Epidermal melanocyte (primary cell): ENCODE results near the gene TMEM9.

Experiments
- DNase-seq: peaks from one replicate; pipeline ENCODE4 v3.0.0; 2011; ENCODE audit warnings: low spot score; ENCODE audit not compliant: insufficient read length

Gene TMEM9

DNA sequence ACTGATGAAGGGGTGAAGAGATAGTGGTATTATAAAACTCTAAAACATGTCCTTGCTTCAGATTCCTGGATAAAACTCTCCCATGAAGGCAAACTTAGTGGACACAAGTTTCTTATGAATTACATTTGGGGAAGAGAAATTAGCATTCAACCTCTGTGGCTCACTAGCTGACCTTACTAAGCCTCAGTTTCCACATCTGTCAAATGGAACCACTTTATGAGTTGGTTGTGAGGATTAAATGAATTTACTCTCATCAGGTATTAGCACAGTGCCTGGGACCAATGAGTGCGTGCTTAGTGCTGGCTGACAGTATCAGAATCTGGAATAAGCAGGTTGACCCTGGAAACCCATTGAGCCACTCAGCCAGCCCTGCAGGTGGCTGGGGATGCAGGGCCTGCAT is 44.6 kb downstream of the TMEM9 start:
- DNase-seq, result no peak

DNA sequence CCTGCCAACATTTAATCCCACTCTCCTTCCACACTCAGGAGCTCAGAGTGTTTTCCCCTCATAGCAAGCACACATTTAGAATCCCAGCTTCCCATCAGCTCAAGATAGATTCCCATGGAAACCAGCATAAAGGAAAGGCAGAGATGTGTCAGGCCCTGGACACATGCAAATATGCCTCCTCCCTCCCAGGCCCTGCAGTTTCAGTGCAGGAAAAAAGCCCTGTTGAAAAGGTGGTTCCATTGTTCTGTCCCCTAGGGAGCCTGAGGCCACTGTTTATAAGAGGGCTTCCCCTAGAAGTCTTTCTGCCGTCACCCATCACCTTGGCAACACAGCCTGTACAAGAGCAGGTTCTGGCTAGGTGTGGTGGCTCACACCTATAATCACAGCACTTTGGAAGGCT is 45.7 kb downstream of the TMEM9 start:
- DNase-seq, result no peak

DNA sequence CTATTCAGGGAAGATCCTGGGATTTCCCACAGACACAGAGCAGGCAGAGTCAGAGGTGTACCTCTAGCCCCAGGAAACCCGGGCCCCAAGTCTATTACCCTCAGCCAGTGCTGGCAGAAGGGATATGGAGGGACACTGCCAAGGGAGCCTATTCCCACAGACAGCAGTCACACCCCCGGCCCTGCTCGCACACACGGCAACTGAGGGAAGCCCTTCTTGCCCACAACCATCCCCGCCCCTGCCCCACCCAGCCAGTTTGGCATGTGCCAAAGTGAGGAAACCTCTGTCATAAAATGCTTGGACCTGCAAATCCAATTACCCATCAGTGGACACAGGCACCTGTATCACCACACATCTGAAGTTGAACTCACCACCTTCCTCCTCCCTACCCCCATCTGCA is 48.6 kb downstream of the TMEM9 start:
- no peak for DNase-seq

DNA sequence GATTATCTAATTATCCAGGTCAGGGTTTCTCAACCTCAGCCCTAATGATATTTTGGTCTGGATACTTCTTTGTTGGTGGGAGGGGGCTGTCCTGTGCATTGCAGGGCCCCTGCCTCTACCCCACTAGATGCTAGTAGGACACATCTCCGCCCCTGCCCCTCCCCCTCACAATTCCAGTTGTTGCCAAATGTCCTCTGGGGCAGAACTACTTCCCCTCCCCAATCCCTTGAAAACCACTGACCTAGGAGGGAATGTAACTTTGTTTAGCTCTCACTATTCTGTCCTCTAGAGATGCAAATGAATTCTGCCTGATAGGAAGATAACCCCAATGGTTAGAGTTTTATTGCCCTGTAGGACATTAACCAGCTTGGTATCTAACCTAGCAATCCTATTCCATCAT is 50.1 kb downstream of the TMEM9 start:
- DNase-seq, result no peak

DNA sequence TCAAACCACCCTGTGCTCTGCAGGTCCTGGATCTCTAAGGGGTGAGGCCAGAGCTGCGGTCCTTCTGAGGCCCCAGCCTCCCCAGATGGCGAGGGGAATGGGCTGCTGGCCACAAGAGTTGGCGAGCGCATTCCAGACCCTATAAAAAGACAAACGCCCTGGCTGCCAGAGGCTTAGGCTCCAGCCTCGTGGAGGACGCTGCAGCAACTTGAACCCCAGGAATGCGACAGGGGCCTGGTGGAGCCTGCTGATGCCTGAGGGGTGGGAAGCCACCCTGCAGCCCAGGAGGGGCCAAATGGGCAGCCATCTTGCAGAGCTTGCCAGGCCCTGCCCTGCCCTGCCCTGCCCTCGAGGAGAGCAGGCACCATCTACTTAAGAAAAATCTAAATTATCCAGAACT is 50.6 kb downstream of the TMEM9 start:
- no peak for DNase-seq

DNA sequence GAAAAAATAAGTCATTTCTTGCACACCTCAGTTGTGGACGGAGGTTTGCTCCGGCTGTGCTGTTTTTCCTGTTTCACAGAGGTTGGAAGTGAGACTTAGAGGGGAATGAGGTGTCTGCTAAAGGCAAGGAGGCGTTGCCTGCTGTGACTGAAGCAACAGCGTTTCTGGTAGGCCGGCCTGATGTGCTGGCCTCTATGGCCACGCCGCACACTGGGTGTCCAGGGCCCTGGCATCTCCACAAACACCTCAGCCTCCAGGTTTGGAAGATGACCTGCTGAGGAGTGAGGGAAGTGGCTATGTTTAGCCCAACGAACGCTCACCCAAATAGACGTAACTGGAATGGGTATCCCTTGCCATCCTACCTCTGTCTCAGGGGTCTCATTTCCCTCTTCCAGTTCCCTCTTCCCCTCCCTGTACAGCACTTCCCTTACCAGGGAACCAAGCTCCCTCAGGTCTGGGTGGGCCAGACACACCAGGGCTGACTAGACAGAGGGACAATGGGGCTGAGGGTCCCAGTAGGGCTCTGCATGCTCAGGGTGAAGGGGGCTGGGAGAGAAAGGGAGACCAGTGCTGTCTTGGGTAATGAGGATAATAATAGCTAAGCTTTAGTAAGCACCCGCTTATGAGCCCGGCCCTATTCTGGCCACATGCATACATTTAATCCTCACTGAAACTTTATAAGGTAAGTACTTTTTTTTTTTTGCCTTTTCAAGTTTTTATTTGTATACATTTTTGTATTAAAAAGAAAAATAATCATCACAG is 53.9 kb downstream of the TMEM9 start:
- DNase-seq, result no peak

DNA sequence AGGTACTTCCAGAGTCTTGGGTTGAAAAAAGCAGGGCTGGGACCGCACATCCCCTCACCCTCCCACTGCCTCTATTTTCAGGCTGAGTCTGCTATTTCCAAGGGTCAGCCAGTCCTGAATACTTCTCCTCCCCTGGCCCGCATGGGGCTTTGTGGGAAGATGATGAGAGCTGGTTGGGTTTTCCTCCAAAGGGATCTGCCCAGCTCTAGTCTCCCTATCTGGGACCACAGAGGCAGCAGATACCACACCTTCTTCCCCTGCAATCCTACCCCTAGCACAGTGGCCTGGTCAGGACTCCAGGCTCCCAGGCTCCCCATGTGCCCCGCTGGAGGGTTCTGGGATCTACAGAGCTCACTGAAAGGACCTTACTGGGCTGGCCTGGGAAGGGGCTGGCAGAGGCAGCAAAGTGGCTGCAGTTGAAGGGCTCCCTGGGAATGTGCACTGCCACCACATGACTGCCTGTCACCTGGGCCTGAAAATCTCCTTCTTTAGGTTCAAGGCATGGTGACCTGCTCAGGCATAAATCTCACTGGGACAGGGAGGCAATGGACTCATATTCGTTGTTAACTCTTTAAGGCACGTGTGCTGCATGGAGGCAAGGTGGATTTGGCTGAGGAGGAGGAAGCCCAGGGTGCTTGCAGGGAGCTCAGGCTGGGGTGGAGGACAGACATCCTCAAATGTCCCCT is 55.1 kb downstream of the TMEM9 start:
- no peak for DNase-seq

DNA sequence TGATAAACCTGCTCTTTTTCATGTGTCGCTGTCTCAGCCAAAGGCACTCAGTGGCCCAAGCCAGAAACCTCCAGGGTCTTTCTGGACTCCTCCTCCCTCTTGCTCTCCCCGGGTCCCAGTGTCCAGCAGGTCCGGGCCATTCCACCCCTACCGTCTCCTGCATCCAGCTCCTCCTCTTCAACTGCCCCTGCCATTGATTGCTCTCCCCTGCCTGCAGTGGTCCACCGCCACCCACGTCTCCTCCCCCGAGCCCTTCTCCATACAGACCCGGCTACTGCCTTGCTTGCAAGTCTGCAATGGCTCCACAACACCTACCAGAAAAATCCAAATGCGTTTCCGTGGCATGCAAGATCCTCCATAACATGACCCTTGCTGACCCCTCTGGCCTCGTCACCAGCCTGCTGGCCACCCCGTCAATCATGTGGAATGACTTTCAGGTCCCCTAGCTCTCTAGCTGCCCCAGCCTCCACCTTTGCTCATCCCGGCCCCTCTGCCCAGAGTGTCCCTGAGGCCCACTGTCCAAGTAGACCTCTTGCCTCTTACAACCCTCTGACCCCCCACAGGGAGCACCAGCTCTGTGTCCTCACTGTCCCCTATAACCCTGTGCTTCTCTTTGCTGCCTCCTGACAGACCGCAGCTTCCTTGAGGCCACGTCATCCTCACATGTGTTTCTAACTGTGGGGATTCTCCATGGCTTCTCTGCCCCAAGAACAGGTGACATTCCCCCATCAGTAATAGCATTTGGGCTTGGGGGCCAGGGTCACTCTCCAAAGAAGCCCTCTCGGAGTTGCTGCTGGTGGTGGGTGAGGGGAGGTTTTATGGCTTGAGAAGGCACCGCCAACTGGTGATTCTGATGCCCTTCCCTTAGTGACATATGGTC is 57.1 kb downstream of the TMEM9 start:
- no peak for DNase-seq

DNA sequence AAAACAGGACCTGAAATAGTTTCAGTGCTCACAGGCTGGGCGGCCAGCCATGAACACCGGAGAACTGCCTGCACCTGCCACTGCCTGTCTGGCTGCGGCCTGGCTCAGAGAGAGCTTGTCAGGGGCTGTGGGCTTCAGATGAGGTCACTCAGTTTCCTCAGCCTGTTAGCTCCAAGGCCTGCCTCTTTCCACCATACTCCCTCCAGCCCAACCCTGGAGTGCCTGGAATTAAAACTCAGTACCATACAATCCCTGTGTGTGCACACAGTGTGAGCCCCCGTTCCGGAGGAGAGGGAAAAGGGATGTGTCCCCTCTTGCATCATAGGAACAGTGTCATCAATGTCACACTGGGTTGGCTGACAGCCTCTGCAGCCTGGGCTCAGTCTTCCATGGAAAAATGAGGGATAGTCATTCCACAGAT is 58.2 kb downstream of the TMEM9 start:
- no peak for DNase-seq

DNA sequence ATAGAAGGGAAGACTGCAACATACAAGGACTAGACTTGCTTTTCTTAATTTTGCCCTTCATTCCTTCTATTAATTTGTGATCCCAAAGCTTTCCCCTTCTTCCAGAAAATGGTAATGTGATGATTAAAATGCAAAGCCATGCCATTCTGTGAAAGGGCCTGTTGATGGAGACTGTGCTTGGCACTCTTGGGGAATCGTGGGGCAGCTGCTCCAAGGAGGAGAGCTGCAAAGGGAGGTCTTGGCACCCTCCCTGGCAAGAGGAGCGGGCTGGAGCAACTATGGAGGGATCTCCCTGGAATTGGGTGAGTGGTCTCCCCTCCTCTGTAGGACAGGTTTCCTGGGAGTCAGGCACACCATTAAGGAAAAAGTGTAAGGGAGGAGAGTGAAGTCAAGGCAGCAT is 58.7 kb downstream of the TMEM9 start:
- DNase-seq, result no peak

DNA sequence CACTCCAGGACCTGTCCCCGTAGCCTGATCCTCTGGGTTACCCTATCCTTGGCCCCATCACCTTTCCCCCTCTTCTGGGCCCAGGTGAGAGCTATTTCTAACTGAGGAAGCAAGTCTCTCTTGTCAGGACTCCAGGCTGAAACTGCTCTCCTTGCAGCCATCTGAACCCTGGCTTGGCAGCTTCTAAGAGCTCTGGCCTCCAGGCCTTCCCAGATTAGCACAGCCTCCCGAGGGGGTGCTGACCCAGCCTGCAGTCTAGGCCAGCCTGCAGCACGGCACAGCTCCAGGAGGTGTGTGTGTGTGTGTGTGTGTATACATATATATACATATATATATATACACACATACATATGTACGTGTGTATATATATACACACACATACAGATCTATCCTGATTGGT is 59.4 kb downstream of the TMEM9 start:
- DNase-seq, result no peak

DNA sequence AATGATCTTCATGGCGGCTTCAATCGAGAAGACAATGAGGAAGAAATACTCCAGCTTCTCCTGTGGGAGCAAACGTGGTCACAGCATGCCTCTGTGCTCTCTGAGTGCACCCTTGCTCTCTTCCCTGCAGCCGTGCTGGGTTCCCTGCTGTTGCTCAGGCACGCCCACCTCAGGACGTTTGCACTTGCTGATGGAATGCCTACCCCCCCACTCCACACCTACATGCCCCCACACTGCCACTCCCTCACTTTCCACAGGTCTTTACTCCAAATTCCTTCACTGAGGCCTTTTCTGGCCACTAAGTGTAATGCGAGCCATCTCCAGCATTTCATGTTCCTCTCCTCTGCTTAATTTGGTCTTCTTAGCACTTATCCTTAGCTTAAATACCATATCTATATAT is 60.3 kb downstream of the TMEM9 start:
- DNase-seq, result no peak

DNA sequence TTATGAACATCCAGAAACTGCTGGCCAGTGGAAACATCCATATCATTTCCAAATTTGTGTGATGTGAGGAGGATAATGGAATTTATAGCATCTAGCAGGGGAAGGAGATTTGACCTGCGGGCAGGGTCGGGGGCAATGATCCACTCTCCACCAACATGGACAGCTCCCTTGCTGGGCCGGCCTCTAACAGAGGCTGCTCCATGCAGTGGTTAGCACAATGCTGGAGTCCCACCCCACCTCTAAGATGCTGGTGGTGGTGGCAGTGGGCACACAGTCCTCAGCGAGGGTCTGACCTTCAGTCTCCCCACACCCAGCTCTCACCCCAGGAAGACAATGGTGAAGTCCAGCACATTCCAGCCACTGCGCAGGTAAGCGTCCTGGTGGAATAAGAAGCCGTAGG is 60.7 kb downstream of the TMEM9 start:
- DNase-seq, result no peak

DNA sequence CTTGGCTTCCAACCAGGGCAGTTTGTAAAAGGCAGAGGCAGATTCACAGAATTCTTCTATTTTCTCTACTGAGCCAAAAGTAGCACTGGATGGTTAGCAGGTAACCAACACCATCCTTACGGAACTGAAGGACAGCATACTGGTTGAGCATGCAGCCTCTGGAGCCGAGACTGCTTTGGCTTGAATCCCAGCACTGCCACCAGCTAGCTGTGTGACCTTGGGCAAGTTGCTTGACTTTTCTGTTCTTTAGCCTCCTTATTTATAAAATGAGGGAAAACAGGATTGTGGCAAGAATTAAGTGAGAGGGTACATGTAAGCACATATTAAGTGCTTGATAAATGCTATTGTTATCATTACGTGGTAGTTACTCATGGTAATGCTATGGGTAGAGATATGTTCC is 61.5 kb downstream of the TMEM9 start:
- DNase-seq, result no peak

DNA sequence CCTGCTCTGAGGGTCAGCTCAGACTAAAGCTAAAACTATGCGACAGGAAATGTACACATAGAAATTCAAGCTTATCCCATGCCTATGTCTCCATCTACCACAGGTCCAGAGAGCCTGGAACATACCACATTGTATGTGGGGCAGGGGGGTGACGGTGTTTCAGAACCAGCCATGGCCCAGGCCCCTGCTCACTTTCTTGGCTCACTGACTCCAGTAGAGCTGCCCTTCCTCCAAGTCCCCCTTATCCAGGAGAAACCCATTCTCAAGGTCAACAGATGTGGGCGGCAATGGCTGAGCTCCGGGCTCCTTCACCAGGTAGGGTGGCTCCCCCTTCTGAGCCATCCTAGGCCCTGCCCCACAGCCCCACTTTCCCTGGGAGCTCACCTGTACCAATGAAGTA is 63.0 kb downstream of the TMEM9 start:
- no peak for DNase-seq

DNA sequence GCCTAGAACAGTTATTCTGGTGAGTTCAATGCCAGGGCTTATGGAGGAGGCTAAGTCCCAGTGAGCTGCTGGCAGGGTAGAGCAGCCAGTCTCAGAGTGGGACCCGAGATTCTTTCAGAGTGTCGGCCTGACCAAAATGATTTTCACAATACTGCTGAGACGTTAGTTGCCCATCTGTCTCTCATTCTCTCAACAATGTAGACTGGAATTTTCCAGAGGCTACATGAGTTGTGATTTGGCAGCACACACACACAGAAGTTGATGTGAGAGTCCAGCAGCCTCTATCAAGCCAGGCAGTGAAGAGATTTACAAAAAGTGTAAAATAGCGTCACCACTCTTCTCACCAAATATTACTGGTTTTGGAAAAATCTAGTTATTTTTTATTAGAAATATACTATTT is 63.7 kb downstream of the TMEM9 start:
- peak; percentile 42 for DNase-seq

DNA sequence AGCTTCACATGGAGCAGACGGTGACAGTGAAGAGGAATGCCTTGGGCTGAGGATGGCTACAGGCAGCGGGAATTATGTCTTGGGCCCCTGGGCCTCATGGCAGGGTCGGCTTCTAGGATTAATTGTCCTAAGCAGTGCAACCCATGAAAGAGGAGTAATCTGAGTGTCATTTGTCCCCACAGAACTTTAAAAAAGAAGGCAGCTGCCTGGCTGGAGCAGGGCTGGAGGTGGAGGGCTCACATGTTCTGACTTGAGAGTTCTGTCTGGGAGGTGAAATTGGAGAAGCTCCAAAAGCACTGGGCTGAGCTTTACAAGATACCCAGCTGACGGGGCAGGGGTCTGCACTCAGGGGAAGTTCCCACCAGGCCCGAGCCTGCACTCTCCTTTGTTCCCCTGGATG is 64.7 kb downstream of the TMEM9 start:
- DNase-seq, result no peak

DNA sequence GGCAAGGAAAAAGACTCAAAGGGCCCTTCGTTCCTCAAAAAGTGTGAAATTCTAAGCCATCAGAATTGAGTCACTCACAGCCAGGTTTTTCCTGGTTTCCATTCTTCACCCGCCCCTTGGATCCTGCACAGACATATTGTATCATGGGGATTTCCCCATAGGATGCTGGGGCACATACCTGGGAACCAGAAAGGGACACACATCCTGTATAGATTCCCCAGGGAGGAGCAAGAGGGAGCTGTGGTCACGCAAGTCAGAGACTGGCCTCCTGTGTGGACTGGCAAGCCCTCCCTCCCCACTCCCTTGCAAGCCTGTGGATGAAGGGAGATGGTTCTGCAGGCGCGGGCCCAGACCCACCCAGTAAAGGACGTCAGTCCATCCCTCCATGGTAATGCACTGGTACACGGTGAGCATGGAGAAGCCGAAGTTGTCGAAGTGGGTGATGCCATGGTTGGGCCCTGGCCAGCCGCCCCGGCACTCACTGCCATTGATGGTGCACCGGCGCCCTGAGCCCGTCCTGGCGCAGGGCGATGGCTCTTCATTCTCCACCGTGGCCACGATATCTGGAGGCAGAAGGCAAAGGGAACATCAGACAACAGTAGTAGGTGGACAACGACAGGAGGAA is 65.3 kb downstream of the TMEM9 start:
- no peak for DNase-seq

DNA sequence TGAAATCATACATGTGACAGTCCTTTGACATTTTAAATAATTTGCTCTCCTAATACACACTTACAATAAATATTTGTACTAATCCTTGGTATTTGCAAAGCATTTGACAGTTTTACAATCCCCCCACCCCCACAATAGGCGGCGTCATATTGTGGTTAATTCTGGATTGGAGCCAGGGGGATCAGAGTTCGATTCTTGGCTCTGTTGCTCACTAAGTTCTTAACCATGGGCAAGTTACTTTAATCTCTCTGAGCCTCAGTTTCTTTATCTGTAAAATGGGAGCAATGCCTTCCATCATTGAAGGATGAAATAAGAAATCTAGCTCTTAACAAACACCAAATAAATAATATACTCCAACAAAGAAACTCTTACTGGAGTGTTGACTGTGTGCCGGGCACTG is 65.9 kb downstream of the TMEM9 start:
- DNase-seq, result no peak

DNA sequence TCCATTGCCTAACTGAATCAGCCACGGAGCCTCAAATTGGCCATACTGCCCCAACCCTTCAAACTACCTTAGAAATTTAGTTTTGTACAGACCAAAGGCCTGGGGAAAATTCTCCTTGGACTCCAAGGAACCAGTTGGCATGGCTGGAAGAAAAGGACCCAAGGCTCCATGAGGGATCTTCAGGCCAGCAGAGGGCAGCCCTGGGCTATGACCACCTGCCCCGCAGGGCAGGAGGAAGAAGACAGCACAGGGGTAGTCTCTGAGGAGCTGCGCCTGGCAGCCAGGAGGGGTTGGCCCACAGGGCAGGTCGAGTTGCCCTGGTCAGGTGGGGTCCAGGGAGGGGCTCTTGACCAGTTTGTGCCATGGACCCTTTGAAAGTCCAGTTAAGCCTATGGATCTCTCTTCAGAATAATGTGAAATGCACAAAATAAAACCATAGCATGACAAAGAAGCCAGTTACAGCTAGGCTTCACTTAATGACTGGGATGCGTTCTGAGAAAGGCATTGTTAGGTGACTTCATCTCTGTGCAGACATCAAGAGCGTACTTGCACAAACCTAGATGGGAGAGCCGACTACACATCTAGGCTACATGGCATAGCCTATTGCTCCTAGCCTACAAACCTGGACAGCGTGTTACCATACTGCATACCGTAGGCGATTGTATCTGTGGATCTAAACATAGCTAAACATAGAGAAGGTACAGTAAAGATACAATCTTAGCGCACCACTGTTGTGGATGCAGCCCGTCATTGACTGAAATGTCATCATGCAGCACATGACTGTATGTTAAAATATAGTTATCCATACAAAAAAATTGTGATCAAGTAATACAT is 68.2 kb downstream of the TMEM9 start:
- DNase-seq, result peak; percentile 58
